LNCAP (cell line): ENCODE data around the gene RGS4.

Source experiments
- CTCF ChIP-seq: fragments of 450-650 bp; IDR thresholded peaks from 2 replicates; pipeline ENCODE4 v1.5.1; 2017; ENCODE audit warnings: mild to moderate bottlenecking

Gene RGS4

GRCh38 chr1:163055531-163055930 lies 13.6 kb upstream of the RGS4 start:
- no peak for TF ChIP-seq CTCF

GRCh38 chr1:163056831-163057230 lies 12.3 kb upstream of the RGS4 start:
- no peak for TF ChIP-seq CTCF

- TF ChIP-seq CTCF = no peak
These were observed 8.7 kb upstream of the RGS4 start for GRCh38 chr1:163060343-163061007.

DNA sequence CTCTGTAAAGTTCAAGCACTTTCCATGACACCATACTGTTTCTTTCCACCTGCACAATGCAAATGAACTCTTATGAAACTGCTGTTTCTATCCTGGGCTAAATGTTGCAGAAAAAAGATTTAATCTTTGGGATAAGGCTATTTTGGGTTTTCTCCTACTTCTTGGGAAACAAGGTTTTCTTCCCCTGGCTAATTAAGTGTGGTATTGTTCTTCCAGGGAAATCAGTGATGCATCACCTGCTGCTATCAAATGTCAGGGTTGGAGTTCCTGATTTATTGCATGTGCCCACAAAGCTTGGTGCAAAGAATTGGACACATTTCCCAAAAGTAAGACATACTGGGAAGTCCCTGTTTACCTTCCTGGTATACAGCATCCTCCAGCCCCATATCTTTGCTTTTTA lies 6.0 kb upstream of the RGS4 start:
- no peak for TF ChIP-seq CTCF

- TF ChIP-seq CTCF = no peak
These were observed 5.6 kb upstream of the RGS4 start for GRCh38 chr1:163063610-163064009.

- no peak for TF ChIP-seq CTCF
These were observed 3.0 kb upstream of the RGS4 start for GRCh38 chr1:163066168-163066567.

DNA sequence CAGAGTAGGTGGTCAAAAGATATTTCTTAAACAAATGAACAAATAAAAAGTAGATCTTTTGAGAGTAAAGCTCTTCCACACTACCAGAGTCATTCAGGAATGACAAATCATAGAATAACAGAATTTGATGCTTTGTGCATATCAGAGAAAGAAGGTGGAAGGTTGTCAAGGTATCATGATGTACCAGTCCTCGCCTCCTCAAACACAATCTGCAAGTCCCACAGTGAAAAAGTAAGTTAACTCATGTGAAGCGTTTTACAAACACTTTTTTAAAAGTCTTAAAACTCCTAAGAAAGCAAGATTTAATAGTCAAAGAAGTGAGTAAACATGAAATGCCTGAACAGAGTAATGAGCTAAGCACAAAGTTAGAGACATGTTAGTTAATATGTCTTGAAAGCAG lies 2.5 kb upstream of the RGS4 start:
- no peak for TF ChIP-seq CTCF

DNA sequence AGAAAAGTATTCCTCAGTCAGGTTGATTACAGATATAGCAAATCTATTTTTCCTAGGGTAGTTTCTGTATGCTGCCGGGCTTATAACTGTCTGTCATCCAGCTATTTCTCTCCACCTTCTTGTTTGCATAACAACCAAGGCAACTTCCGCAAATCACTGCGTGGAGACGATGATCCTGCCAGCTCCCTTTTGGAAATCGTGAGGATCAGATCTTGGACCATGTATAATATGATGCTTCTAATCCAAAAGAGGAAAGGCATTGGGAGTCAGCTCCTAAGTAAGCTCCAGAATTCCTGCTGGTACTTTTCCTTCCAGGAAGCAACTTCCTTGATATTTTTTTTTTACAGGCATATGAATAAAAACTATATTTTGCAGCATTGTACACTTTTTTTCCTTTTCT lies 445 bp upstream of the RGS4 start:
- TF ChIP-seq CTCF = no peak
